ENCODE results near the gene SH2D3C.
A peak's percentile ranks its signal among the peaks of the same experiment; 100 is the strongest.
"Not testable (repeated sequence)": the region's sequence is repeated elsewhere in the genome, so short reads cannot be mapped to it uniquely, and the experiment has no call there.

SH2D3C gene

DNA sequence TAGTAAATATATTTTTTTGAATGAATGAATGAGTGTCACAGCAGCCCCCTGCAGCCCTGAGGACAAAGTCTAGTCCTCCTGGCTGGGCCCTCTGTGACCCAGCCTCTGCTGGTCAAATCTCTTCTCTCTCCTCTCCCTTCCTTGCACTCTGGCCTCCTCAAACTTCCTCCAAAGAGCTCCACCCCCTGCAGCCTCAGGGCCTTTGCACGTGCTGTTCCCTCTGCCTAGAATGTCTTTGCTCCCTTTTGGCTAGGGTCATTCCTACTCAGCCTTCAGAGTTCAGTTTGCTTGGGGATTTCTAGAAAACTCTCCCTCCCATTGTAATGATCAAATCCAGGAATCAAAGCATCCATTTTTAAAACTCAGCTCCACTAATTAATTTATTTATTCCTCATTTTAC is 13.0 kb downstream of the SH2D3C start:
- DNase-seq: no peak

DNA sequence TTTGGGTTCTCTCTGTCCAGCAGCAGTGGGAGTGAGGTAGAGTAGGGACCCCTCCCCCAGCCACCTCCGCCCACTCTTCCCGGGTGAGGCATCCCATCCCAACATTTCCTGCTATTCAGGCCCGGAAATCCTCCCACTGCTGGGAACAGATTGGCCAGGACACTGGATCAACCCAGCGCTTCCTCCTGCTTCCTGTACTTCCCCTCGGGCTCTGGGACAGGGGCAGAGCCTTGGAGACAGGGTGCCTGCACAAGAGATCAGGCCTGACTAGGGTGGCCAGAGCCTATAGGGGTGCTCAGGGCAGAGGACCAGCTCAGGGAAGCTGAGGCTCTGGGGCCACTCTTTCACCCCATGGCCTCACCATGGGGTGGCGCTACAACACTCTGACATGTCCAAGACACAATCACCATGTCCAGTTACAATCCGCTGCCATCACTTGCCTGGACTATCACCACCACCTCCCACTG is 14.5 kb downstream of the SH2D3C start:
- DNase-seq: peak; percentile 10

DNA sequence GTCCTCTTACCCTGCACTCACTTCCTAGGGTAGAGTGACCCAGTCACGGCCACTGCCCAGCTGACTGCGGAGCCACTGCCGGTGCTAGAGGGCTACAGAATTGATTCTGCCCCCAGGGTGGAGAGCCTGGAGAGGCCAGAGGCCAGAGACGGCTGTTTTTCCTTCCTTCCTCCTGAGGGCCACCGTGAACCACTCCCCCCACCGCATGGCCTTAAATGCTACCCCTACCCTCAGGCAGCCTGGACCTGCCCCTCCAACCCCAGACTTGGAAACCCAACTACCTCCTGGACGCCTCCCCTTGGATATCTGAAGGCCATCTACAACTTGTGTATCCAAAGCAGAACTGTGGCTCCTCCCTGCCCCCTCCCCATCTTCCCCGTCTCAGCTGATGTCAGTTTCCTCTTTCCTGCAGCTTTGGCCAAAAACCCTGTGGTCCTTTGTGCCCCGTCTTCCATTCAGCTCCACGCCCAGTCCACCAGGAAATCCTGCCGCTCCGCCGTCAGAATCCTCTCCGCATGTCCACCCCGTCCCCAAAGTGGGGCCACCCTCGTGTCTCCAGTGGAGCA is 16.3 kb downstream of the SH2D3C start:
- no peak for DNase-seq

DNA sequence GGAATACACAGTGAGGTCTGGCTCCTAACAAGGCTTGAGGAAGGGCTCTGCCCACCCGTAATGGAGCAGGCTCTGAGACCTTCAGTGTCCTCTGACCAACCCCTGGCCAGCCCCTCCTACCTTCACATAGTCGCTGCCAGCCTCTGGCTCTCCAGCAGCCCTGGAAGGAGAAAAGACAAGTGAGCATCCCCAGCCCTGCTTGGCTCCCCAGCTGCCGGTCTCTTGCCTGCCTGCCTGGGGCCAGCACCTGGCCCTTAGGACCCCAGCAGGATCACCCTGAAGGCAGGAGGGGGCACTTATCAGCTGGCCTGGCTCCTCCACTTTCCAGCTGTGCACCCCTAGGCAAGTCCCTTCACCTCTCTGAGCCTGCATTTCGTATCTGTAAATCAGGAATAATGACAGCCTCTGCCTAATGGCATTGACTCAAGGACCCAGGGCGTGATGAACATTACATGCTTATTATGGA is 16.9 kb downstream of the SH2D3C start:
- DNase-seq: no peak

DNA sequence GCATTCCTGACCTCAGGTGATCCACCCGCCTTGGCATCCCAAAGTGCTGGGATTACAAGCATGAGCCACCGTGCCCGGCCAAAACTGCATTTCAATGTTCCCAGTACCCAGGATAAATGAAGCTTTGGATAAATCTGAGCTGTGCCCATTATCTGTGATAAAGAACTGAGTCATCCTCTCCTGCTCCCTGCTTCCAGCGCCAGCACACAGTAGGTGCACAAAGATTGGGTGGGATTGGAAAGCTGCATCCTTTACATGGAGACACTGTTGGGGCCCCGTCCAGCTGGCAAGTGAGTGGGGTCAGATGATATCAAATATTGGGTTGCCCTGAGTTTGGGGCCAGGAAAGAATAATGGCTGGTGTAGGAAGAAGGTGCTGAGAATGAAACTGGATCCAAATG is 17.4 kb downstream of the SH2D3C start:
- no peak for DNase-seq

DNA sequence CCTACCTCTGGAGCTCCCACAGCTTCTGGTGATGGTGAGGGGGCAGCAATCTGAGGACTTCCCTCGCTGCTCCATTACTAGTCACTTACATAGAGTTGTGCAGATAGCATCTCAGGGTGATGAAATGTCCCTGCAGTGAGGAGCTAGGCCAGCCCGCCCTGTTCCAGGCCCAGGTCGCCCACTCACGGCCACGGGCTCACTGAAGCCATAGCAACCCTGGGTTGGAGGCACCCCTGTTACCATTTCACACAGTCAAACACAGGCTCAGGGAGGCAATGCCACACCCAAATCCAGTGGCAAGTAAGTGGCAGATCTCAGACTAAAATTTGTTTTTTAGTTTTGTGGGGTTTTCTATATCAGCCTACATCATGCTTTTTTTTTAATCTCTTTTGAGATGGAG is 19.6 kb downstream of the SH2D3C start:
- DNase-seq: no peak

DNA sequence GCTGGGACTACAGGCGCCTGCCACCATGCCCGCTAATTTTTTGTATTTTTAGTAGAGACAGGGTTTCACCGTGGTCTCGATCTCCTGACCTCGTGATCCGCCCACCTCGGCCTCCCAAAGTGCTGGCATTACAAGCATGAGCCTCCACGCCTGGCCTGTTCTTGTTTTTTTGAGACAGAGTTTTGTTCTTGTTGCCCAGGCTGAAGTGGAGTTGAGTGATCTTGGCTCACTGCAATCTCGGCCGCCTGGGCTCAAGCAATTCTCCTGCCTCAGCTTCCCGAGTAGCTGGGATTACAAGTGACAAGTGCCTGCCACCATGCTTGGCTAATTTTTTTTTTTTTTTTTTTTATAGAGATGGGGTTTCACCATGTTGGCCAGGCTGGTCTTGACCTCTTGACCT is 21.7 kb downstream of the SH2D3C start:
- DNase-seq: not testable (repeated sequence)

DNA sequence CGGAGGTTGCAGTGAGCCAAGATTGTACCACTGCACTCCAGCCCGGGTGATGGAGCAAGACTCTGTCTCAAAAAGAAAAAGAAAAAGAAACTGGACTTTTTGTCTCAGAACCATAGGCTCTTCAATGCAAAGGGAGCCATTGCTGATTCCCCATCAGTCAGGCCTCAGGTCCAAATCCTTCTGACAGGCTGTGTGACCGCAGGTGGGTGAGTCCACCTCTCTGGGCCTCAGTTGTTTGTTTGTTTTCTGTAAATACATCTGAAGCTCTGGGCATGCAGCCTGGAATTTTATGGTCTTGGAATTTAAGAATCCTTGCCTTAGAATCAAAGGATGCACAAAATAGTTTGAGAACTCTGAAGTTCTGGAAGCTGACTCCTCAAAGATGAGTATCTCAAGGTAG is 22.2 kb downstream of the SH2D3C start:
- DNase-seq: no peak

DNA sequence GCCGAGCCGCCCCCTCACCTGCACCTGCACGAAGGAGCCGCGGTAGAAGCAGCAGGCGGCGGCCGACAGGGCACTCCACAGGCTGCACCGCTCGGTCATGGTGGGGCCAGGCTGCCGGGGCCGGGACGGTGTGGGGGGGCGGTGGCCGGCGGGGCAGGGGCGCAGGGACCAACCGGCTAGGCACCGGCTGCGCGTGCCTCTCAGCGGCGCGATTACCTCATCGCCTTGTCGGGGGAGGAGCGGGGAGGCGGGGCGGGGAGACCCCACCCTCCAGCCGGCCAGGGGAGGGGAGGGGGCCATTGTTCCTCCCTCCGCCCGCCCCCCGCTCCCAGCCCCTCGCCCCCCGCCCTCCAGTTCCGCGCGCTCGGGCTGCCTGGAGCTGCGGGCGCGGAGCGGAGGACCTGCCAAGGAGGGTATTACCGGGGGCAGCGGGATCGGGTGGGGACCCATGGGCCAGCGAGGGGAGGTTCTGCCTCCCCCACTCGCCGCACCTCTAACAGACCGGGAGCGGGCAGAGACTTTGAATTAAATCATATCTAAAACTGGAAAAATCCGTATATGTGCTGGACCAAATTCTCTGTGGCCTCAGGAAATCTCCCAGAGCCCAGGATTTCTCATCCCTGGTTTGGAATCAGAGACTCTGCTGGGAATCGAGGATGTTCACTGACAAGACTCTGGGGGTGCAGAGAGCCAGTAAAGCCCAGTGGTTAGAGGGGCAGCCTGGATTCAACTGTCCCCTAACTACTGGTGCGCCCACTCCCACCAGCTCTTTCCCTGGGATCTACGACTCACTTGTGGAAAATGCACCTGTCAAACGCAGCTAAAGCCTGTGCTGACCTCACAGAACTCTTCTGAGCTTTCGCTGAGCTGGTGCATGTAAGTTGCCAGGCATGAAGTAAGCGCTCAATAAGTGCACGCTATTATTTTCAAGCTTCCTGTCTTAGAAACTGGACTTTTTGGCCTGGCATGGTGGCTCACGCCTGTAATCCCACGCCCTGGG is 23.1 kb downstream of the SH2D3C start:
- no peak for DNase-seq

DNA sequence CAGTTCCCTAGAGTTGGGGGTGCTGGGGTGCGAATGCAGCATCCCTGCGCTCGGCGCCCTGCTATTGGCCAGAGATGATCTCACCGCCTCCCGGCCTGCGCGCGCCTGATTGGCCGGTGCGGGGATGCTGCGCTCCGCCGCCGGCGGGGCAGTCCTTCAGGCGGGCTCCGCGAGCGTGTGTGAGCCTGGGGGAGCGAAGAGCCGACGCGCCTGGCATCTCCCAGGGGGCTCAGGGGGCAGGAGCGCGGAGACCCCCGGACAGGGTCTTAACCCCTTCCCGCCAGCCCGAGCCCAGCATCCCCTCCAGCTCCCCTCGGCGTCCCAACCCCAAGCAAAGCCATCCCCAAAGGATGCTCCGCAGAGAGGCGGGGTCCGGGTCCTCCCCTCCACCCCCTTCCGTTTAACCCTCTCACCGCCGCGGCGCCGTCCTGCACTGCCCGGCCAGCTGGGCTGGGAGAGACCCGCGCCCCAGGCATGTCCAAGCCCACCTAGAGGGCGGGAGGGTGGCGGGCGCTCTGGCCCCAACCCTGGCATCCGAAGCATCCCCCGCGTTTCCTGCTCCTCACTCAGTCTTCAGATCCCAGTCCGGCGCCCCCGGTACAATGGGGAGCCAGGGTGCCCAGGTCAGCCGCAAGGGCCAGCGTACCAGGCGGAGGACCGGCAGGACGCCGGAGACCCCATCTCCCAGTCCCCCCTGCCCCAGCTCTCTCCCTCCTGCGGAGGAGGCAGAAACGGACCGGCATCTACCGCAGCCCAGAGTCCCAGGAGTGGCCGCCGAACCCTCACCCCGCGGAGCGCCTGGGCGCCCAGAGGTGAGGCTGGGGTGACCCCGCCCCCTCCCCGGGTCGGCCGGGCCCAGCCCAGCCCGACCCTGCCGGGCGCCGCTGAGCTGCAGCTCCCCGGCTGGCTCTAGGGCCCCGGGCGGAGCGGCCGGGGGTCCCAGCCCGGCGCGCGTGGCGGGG is 24.1 kb downstream of the SH2D3C start:
- no peak for DNase-seq

DNA sequence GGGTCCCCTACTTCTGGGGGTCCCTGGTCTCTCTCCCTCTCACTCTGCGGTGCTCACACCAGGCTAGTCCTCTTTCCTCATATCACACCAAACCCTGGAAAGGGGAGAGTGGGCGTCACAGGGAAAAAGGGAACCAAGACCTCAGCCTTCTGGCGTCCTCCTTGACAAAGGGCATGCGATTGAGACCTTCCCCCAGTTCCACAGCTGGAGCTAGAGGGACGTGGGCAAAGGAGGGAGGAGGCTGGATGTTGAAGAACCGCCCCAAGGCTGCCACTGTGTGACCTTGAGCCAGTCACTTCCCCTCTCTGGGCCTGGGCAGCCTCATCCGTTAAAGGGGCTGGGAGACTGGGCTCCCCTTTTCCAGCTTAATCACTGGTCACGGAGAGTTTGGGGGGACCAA is 24.8 kb downstream of the SH2D3C start:
- DNase-seq: no peak

DNA sequence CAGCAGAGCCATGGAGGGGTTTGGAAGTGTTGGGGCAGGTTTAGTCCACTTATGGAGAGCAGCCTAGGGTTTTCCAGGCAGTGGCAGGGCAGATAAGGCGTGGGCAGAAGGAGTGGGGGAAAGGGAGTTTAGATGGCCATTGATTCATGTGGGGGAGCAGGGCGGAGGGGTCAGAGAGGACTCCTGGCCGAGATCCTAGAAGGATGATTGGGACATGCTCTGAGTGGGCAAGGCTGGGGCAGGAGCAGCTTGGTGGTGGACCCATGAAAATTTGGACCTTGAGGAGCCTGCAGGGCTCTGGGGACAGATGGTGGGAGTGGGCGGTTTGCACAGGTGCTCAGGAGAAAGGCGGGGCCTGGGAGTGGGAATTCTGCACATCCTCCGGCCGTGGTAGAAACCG is 25.3 kb downstream of the SH2D3C start:
- no peak for DNase-seq

DNA sequence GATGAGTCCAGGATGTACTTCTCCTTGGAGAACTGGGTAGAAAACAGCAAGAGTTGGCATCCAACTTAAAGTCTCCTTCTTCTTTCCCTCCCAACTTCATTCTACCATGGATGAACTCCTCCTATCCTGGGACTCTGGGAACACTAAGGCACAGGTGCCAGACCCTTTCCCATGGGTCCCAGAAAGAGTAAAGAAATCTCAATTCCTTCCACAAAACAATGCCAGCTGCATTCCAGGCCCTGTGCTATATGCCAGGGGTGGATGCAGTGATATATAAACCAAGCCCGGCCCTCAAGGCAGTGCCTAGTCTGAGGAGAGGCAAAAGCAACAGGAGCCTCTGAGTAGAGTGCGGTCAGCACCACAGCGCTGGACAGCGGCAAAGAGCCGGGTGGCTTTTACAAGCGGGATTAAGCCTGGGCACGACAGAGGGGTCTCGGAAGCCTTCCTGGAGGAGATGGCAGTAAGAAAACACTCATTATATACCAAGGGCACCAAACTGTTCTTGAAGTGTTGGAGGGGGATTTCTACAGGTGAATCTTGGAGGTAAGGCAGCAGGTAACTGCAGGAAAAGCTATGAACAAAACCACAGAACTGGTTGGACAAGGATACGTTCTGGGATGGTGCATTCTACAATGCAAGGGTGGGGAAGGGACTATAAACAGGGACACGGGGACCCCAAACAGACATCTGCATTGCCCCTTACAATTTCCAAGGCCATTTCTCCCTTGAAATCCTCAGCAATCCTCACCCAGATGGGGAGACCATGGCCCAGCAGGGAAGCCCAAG is 27.0 kb downstream of the SH2D3C start:
- DNase-seq: no peak

DNA sequence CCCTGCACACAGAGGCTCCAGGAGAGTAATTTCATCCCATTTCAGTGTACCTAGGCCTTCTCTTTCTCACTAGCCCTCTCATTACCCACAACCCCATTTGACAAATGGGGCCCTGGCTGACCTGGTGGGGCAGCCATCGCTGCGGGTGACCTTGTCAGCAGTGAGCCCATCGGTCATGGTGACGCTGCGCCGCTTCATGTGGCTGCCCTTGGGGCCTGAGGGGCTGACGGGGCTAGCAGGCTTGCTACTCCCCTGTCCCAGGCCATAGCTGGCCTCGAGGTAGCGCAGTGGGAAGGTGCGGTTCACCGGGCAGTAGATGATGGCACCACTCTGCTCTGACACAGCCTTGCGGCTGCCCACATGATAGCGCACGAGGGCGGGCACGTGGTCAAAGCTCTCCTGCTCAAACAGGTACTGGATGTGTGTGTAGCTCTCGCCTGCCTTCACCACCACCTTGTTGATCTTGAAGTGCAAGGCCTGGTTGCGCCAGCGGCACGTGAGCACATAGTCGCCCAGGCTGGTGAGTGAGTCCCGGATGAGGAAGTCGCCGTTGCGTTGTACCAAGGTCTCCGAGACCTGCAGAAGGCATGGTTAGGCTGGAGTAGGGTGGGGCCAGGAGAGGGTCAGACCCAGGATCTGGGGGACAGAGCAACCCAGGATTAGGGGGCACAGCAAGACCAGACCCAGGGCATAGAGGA is 29.2 kb downstream of the SH2D3C start:
- DNase-seq: no peak

DNA sequence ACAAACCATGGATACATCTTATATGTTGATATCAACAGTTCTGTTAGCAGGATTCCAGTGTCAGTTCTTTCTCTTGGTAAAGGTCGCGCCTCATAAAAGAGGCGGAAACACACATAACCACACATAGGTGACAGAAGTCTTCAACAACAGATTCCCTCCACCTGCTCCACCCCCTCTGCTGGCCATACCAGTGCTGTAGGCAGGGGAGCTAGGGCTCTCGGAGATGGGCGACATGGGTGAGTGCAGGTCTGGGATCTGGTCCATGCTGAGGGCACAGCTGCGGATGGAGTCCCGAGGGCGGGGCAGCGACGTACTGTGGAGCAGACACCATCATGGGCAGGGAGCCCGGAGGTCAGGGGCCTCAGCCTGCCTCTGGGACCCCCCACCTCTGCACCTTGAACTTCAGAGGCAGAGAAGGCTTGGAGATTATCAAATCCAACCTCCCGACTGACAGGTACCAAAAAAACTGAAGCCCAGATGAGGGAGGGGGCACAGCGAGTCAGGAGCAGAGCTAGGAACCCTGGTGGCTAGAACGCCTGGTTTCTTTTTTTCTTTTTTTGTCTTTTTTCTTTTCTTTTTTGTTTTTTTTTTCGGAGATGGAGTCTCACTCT is 31.4 kb downstream of the SH2D3C start:
- DNase-seq: no peak

DNA sequence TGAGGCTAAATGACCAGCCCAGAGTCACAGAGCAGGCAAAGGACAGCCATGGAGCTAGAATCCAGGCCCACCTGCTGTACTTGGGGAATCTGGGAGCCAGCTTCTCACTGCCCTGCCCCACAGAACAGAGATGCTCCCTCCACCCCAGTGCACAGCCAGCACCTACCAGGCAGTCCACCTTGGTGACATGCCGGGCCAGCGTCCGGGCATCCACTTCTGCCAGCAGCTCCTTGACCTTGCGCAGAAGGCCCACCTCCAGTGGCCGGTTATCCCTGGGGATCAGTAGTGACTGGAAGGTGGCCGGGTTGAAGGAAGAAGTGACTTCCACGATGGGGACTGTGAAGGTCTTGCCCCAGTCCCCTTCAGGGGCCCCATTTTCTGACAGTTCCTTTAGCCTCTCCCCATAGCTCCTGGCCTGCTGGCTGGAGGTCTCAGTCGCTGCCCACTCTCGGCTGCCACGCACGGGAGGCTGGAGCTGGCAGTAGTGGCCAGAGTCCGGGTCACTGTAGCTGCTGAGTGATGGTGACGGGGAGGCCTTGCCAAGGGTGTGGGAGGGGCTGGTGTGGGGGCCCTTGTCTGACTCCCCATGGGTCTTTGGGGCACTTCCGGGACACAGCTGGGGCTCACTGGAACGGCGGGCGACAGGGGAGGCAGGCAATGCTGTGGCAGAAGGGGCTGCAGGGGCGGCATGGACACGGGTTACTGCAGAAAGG is 33.9 kb downstream of the SH2D3C start:
- DNase-seq: no peak

DNA sequence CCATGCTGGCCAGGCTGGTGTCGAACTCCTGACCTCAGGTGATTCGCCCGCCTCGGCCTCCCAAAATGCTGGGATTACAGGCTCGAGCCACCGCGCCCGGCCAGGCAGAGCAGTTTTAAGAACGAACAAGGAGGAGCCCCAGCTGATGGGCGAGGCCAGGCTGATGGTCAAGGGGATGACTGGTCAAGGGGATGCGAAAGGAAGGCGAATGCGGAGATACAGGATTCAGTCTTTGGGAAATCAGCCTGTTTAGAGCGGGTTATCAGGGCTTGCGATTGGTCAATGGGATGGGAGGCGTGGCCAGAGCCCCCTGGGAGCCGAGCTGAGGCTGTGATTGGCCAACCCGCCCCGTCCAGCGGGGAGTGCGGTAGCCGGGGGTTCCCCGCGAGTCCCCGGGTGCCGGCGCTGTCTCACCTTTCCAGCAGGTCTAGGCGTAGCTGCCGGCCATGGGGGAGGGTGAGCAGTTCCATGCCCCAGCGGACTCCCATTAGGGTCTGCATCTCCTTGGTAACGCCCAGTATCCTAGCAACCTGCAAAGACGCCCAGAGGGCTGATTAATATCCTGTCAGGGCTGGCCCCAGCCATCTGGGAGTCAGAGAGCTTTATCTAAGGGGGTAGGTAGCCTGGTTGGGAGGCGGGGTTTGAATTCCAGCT is 35.9 kb downstream of the SH2D3C start:
- peak; percentile 91 for DNase-seq

DNA sequence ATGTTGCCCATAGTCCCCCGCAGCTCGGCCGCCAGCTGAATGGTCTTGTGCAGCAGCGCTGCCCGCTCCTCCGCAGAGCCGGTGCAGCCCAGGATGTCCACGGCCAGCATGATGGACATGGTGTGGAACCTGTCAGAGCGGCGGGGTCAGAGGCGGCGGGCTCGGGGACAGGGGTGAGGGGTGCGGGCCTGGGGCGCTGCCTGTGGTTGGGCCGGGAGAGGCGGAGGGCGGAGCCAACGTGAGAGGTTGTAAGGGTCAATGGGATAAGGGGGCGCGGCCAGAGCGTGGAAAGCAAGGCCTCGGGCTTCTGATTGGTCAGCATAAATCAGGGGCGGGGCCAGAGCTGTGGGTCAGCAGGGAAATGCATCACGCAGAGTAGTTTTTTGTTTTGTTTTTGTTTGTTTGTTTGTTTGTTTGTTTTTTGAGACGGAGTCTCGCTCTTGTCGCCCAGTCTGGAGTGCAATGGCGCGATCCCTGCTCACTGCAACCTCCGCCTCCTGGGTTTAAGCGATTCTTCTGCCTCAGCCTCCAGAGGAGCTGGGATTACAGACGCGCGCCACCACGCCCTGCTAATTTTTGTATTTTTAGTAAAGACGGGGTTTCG is 36.5 kb downstream of the SH2D3C start:
- peak; percentile 66 for DNase-seq

DNA sequence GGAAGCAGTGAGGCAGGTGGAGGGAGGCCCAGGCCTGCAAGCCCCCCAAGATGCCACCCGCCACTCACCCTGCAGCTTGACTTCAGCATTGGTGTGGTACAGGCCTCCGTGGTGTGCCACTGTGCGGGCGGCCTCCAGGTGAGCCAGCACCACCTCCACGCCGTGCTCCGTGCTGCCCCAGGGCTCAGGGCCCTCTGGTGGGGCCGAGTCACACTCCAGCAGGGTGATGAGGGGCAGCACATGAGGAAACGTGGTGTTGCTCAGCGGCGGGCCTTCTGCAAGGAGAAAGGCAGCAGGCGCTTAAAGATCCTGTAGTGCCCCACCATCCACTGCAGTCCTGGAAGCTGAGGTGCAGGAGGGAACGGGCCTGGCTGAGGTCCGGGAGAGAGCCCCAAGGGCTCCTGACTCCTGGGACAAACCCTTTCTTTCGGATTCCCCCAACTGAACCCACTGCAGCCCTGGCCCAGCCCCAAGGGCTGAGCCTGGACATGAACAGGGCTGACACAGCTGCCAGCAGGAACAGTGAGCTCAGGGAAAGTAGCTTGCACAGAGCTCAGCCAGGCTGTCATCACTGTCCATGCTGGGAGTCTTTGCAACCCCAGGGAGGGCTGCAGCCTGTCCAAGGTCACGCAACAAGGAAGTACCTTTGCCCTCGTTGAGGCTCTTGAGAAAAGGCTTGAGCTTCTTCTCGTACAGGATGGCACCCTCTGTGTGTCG is 38.7 kb downstream of the SH2D3C start:
- DNase-seq: no peak

Measured in NCI-H774 (cell line).